Iris pigment epithelial cell (primary cell): Measurements from ENCODE around the gene TRIM49D1.
A peak's percentile ranks its signal among the peaks of the same experiment; 100 is the strongest.
"Not testable (repeated sequence)": the region's sequence is repeated elsewhere in the genome, so short reads cannot be mapped to it uniquely, and the experiment has no call there.

ENCODE experiments used
- DNase-seq: peaks from one replicate; pipeline ENCODE4 v3.0.0-alpha.2; 2011; ENCODE audit warnings: low read depth

TRIM49D1 gene, protein sequence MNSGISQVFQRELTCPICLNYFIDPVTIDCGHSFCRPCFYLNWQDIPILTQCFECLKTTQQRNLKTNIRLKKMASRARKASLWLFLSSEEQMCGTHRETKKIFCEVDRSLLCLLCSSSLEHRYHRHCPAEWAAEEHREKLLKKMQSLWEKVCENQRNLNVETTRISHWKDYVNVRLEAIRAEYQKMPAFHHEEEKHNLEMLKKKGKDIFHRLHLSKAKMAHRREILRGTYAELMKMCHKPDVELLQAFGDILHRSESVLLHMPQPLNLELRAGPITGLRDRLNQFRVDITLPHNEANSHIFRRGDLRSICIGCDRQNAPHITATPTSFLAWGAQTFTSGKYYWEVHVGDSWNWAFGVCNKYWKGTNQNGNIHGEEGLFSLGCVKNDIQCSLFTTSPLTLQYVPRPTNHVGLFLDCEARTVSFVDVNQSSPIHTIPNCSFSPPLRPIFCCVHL

DNA sequence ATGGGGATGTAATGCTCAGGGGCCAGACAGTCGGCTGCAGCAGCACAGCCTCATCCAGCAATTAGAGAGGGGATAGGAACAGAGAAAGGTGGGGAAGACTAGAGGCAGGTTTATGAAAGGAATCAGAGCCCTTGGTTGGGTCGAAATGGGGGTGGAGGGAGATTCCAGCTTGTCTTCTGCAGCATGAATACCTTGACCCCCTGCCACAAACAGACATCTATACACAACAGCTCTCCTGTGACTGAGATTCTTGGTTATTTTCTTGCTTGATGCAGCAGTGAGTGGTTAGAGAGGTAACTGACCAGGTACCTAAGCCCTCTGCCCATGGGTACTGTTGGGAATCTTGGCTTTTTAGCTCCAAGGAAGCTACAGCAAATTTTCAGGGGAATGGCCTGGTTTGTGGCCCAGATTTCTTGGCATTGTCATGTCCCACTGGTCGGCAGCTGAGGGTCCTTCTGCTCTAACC is at the start of gene TRIM49D1:
TSS of gene TRIM49D1 (minus strand) at position 51 of the 466 bp plus-strand sequence. CDS start 4,535 bp downstream, outside the sequence.
- DNase-seq, result no peak

DNA sequence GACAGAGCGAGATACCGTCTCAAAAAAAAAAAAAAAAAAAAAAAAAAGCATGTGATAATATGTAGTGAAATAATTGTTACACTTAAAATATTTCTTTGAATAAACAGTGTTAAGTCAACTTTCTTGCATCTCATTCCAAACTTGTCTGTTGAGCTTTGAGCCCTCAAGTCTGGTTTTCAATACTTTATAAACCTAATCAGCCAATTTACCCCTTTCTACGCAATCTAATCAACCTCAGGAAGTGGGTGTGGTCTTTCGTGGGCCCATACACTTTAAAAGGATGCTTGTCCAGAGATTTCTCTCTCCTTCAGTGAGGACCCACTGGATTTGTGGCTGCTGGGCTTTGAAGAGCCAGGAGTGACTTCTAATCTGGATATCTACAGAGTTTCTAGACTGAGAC is 43.7 kb upstream of the TRIM49D1 start, which contains the start of gene TRIM64:
TSS of gene TRIM64 (plus strand) at position 301 of the 400 bp plus-strand sequence. CDS start 2,467 bp downstream, outside the sequence.
- not testable (repeated sequence) for DNase-seq

DNA sequence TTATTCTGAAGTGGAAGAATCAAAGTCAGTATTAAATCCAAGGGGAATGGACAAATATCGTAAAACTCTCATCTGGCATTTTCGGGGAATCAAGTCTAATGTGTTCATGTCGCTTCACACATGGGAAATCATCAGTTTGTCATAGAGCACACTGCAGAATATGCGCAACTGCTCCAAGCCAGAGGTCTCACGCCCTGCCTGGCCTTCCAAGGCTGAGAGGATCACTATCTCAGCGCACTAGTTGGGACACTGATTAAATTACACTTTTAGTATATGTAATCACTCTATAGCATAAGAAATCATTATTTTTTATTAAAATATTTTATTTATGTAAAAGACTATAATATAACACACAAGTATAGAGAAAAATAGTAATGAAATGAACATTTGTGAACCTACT is 38.8 kb upstream of the TRIM49D1 start:
- DNase-seq, result not testable (repeated sequence)

DNA sequence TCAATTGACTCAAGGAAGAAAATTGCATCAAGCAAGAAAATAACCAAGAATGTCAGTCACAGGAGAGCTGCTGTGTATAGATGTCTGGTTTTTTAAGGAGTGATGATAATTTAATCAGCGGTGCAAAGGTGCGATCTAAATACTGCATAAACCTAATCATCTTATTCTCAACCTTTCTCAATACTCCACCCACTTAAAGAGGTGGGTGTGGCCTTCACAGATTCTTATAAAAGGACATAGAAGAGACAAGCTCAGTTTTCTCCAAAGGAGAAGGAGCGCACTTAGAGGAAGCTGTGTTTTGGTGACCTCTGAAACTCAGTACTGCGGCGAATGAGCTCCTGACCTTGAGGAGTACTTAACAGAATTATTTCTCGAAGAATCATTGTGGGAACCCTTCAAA is 1.7 kb upstream of the TRIM49D1 start, which contains the start of gene TRIM49D2:
TSS of gene TRIM49D2 (plus strand) at position 301 of the 400 bp plus-strand sequence. CDS start 2,698 bp downstream, outside the sequence.
- DNase-seq, result not testable (repeated sequence)

DNA sequence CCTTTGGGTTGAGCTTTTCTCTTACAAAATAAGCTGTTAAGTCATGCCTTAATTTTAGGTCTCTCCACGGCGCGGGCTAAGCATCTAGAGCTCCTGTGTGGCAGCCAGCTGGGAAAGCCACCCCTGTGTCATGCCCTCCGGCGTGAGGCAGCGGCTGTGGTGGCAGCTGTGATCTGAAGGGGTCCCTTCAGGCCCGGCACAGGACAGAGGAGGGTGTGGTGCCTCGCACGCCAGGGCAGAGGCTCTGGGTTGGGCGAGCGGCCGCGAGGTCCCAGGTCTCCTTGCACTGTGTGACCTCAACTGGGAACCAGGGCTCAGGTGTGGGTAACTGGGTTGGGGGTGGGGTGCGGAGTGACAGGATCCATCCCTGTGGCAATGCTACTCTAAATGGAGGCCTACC is 21.2 kb downstream of the TRIM49D1 start:
- not testable (repeated sequence) for DNase-seq

DNA sequence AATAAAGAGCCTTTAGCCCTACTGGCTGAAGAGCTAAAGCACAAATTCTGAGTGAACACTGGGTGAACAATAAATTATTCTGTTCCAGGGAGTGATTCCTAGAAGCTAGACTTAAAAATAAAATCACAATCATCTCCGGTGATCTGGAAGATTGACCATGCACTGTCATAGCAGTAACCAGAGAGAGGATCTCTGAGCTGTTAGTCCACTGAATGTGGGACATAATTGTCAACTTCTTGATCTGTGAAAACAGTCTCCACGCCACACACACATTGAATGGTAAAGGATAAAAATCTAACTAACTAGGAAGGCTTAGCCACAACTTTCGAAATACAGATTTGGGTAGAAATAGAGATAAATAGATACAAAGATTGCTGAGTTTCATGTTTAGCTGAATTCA is 28.8 kb downstream of the TRIM49D1 start:
- DNase-seq, result not testable (repeated sequence)

DNA sequence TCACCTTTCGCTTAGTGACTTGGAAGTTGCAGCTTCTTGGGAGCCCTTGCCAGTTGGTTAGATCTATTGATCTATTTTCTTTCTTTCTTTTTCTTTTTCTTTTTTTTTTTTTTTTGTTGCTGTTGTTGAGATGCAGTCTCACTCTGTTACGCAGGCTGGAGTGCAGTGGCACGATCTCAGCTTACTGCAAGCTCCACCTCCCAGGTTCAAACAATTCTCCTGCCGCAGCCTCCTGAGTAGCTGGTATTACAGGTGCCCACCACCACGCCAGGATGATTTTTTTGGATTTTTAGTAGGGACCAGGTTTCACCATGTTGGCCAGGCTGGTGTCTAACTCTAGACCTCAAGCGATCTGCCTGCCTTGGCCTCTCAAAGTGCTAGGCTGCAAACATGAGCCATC is 44.5 kb downstream of the TRIM49D1 start:
- not testable (repeated sequence) for DNase-seq

DNA sequence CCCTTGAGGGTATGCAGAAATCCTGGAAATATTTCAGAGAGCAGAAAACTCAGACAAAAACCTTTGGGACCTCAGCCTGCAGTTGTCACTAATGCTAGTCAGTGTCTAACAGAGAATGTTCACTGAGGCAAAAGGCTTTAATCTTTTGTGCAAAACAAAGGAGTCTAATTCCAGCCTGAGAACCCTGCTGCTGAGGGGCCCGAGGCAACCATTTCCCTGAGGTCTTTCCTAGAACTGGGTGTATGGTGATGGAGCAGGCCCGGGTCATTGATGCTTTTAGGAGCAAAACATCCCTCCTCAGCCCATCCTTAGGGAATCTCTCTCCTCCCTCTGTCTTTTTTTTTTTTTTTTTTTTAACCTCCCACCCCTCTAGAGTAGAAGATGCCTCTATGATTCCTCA is 49.5 kb downstream of the TRIM49D1 start:
- not testable (repeated sequence) for DNase-seq

DNA sequence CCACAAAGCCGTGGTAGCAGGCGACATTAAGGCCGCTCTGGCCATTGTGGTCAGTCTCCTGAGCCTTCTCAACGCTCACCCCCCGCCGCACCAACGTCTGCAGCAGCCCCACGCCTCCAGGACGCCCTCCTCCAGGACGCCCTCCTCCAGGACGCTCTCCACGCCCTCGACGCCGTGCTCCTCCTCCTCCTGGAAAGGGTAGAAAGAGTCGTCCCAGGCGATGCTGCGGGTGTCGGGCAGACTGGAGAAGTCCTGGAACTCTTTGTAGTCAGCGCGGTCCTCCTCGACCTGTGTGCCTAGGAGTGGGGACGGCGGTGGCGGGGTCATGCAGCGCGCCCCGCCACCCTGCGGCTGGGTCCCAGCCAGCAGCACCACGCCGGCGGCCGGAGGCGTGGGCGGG is 56.8 kb downstream of the TRIM49D1 start:
- DNase-seq, result not testable (repeated sequence)

DNA sequence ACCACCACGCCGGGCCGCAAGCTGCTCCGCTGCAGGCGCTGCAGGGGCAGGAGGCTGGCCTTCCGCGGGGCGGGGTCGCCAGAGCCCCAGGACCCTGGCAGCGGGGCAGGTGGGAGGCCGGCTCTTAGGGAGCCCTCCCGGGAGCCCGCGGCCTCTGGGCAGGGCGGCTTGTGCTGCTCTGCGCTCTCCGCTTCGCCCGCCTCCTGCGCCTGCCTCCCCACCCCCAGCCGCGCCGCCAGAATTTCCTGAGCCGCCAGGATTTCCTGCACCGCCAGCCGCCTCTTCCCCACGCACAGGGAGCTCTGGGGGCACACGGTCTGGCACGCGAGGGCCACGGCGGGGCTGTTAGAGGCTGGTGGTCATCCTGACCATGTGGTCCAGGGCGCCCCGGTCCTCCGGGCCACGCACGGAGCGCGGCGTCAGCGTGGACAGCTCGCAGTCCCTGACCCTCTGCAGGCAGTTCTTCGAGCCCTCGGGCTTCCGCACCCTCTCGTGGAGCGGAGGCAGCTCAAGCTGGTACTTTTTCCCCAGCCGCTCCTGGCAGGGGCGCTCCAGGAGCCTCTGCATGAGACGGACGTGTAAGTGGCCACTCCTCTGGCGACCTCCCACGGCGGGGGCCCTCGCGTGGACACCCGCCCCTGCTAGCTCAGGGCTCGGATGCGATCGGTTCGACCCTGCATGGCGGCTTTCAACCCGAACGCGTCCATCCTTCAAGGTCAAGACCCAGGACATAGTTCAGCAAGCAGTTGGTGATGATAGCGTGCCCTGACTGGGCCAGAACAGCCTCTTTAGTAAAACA is 57.9 kb downstream of the TRIM49D1 start:
- DNase-seq, result peak; percentile 1
